D721Med (cell line): ENCODE measurements around the gene SDE2.
"Not testable (repeated sequence)": the region's sequence is repeated elsewhere in the genome, so short reads cannot be mapped to it uniquely, and the experiment has no call there.

Experiments
- DNase-seq: peaks from one replicate; pipeline ENCODE4 v3.0.0; 2011; ENCODE audit warnings: low spot score; ENCODE audit not compliant: insufficient read length
- FAIRE-seq: peaks from 2 replicates; lab custom pipeline; 2011; peaks lifted over from hg19 to GRCh38; lab: Jason Lieb, UNC
- TF ChIP-seq, protein P1 (sequence below): IDR thresholded peaks from 2 replicates; pipeline ENCODE4 v1.5.1; 2012; ENCODE audit warnings: mild to moderate bottlenecking, control low read depth; ENCODE audit not compliant: insufficient read depth; ENCODE audit errors: missing control alignments

The SDE2 gene

DNA sequence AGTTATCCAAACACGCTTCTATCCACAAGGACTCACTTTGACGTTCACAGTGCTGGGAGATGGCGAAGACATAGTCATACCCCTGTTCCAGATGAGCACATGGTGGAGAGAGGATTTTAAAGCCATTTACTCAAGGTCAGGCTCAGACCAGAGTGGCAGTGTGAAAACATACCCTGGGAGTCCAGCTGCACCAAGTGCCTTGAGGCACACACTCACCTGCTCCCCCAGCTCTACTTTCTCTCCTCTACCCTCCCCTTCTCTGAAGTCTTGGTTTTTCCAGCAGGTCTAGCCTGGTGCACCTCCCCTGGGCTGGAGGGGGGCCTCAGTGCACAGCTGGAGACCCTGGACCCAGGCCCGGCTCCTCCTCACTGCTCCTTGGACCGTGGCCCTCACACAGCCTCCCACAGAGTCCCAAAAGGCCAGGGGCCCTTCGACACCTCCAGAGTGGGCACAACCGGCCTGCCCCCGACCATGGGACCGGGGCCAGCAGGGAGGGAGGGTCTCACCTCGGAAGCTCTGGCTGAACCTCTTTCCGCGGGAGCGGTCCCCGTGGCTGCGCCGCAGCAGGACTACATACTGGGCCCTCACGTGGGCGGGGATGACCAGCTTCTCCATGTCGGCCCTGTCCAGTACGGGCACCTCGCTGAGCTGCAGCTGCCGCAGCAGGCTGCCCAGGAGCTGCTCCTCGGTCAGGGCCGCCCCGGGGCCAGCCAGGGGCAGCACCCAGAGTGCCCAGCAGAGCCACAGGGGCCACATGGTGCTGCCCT lies 58.6 kb downstream of the SDE2 start:
- DNase-seq (no peak), FAIRE-seq (no peak)
- TF ChIP-seq, protein P1, sequence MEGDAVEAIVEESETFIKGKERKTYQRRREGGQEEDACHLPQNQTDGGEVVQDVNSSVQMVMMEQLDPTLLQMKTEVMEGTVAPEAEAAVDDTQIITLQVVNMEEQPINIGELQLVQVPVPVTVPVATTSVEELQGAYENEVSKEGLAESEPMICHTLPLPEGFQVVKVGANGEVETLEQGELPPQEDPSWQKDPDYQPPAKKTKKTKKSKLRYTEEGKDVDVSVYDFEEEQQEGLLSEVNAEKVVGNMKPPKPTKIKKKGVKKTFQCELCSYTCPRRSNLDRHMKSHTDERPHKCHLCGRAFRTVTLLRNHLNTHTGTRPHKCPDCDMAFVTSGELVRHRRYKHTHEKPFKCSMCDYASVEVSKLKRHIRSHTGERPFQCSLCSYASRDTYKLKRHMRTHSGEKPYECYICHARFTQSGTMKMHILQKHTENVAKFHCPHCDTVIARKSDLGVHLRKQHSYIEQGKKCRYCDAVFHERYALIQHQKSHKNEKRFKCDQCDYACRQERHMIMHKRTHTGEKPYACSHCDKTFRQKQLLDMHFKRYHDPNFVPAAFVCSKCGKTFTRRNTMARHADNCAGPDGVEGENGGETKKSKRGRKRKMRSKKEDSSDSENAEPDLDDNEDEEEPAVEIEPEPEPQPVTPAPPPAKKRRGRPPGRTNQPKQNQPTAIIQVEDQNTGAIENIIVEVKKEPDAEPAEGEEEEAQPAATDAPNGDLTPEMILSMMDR, result no peak

DNA sequence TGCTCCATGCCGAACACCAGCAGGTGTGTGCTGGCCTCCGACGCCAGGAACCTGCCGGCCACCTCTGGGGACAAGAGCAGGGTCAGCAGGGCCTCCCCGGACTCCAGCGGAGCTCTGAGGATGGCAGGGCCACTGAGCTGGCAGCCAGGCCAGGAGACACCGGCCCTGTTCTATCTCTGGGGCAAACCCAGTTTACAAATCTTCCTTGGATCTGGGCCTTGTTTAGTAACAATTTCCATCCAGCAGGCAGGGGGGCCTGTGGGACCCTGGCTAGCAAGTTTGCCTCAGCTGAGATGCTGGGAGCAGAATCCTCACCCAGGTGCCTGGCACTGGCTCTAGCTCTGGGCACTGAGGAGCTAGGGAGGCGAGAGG lies 59.2 kb downstream of the SDE2 start:
- not testable (repeated sequence) for FAIRE-seq, DNase-seq

DNA sequence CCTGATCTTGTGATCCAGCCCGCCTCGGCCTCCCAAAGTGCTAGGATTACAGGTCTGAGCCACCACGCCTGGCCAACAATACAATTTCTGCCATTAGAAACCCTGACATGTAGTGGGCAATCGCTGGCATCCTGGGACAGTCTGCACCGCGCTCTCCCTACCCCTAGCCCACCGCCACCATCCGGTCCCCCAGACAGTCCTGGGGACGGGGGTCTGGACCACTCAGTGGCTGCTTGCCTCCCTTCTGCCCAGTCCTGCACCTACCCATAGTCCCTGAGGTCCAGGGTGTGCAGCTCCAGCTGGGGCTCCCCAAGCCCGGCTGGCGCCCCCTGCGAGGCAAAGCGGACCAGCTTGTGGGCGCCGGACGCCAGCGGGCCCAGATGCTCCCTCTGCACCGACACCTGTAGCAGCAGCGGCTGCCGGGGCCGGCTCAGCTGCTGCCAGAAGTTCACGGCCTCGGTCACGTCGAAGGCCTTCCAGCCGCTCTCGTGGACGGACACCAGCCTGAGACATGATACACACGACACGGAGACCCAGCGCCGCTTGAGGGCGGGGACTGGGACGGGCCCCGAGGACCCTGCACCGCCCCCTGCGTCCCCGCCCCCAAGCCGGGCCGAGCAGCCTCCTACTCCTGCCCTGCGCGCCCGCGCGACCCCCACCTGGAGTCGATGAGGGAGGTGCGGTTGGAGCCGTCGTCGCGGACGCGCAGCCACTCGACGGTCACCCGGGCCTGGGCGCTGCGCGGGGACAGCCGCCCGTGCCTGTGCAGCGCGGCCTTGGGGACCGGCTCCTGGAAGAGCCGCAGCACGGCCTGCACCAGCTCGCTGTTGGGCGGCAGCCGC lies 59.8 kb downstream of the SDE2 start:
- DNase-seq, FAIRE-seq: not testable (repeated sequence)

GRCh38 chr1:225937048-225937968 lies 61.8 kb downstream of the SDE2 start:
- DNase-seq (no peak), FAIRE-seq (no peak)
- TF ChIP-seq, protein P1, result no peak

DNA sequence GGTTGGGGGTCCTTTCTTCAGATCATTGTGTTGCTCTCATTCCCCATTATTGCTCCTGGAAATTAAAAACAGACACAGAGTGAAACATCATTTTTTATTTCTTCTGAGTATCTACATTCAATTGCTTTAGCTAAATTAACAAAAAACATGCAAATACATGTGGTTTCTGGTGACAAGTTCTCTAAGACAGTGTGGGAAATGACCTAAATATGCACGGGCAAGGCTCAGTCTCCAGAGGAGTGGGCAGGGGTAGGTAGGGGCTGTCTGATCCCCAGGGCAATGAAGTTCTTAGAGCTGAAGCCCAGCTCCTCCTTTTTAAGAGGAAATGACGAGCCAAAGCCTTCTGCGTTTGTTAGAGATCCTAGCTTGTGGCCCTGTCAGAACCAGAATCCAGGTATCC lies 62.6 kb downstream of the SDE2 start:
- FAIRE-seq (no peak), DNase-seq (no peak)
- TF ChIP-seq, protein P1, result no peak

DNA sequence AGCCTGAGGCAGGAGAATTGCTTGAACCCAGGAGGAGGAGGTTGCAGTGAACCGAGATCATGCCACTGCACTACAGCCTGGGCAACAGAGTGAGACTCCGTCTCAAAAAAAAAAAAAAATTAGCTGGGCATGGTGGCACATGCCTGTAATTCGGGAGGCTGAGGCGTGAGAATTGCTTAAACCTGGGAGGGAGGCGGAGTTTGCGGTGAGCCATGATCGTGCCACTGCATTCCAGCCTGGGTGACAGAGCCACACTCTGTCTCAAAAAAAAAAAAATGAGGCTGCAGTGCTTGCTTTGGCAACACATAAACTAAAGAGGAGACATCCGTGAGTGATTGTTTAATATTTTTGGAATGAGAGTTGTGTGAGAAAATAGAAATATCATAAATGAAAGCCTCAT lies 63.1 kb downstream of the SDE2 start:
- not testable (repeated sequence) for DNase-seq, FAIRE-seq

GRCh38 chr1:225934711-225935110 lies 64.4 kb downstream of the SDE2 start:
- DNase-seq (no peak), FAIRE-seq (no peak)
- TF ChIP-seq, protein P1, result no peak

GRCh38 chr1:225933072-225933471 lies 66.1 kb downstream of the SDE2 start:
- FAIRE-seq, result no peak
- no peak for DNase-seq
- TF ChIP-seq, protein P1, result no peak
